ENCODE data around the gene CRHBP. TPM values are rescaled to one million over a fixed set of nuclear protein-coding genes. Genes with fewer than 3 reads are reported as not detected.

CRHBP gene
- total and polyA plus RNA-seq, 2 experiments from 2014 or later: not detected

DNA sequence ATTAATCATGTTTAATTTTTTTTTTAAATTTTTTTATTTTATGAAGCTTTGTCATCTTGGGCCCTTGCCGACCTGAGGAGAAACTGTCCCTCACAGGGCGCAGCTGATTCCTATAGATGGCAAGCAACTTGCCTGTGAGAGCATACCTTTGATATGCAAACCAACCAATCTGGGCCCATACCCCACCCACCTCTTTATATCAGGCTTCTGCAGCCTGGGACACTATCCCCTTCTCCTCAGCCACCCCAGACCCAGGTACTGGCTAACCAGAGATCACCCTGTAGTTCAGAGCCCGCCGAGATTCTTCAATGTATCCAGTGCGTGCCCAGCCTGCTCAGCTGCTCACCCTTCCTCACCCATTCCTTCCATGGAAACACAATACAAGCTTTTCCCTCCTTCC is 58.7 kb downstream of the CRHBP start (continued):
- TF ChIP-seq, protein P1, sequence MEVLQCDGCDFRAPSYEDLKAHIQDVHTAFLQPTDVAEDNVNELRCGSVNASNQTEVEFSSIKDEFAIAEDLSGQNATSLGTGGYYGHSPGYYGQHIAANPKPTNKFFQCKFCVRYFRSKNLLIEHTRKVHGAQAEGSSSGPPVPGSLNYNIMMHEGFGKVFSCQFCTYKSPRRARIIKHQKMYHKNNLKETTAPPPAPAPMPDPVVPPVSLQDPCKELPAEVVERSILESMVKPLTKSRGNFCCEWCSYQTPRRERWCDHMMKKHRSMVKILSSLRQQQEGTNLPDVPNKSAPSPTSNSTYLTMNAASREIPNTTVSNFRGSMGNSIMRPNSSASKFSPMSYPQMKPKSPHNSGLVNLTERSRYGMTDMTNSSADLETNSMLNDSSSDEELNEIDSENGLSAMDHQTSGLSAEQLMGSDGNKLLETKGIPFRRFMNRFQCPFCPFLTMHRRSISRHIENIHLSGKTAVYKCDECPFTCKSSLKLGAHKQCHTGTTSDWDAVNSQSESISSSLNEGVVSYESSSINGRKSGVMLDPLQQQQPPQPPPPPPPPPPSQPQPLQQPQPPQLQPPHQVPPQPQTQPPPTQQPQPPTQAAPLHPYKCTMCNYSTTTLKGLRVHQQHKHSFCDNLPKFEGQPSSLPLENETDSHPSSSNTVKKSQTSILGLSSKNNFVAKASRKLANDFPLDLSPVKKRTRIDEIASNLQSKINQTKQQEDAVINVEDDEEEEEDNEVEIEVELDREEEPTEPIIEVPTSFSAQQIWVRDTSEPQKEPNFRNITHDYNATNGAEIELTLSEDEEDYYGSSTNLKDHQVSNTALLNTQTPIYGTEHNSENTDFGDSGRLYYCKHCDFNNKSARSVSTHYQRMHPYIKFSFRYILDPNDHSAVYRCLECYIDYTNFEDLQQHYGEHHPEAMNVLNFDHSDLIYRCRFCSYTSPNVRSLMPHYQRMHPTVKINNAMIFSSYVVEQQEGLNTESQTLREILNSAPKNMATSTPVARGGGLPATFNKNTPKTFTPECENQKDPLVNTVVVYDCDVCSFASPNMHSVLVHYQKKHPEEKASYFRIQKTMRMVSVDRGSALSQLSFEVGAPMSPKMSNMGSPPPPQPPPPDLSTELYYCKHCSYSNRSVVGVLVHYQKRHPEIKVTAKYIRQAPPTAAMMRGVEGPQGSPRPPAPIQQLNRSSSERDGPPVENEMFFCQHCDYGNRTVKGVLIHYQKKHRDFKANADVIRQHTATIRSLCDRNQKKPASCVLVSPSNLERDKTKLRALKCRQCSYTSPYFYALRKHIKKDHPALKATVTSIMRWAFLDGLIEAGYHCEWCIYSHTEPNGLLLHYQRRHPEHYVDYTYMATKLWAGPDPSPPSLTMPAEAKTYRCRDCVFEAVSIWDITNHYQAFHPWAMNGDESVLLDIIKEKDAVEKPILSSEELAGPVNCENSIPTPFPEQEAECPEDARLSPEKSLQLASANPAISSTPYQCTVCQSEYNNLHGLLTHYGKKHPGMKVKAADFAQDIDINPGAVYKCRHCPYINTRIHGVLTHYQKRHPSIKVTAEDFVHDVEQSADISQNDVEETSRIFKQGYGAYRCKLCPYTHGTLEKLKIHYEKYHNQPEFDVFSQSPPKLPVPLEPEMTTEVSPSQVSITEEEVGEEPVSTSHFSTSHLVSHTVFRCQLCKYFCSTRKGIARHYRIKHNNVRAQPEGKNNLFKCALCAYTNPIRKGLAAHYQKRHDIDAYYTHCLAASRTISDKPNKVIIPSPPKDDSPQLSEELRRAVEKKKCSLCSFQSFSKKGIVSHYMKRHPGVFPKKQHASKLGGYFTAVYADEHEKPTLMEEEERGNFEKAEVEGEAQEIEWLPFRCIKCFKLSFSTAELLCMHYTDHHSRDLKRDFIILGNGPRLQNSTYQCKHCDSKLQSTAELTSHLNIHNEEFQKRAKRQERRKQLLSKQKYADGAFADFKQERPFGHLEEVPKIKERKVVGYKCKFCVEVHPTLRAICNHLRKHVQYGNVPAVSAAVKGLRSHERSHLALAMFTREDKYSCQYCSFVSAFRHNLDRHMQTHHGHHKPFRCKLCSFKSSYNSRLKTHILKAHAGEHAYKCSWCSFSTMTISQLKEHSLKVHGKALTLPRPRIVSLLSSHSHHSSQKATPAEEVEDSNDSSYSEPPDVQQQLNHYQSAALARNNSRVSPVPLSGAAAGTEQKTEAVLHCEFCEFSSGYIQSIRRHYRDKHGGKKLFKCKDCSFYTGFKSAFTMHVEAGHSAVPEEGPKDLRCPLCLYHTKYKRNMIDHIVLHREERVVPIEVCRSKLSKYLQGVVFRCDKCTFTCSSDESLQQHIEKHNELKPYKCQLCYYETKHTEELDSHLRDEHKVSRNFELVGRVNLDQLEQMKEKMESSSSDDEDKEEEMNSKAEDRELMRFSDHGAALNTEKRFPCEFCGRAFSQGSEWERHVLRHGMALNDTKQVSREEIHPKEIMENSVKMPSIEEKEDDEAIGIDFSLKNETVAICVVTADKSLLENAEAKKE (CRISPR knock-in tag; IDR thresholded peaks at IDR 0.05): no peak
- no peak for TF ChIP-seq ZNF331 (CRISPR knock-in tag; IDR thresholded peaks at IDR 0.05; ENCODE audit: low read depth)
- no peak for TF ChIP-seq EZH2 (IDR thresholded peaks at IDR 0.05; ENCODE audit: low read depth, unreplicated experiment)
- TF ChIP-seq EZH2phosphoT487 (IDR thresholded peaks at IDR 0.05; ENCODE audit: unreplicated experiment): no peak

DNA sequence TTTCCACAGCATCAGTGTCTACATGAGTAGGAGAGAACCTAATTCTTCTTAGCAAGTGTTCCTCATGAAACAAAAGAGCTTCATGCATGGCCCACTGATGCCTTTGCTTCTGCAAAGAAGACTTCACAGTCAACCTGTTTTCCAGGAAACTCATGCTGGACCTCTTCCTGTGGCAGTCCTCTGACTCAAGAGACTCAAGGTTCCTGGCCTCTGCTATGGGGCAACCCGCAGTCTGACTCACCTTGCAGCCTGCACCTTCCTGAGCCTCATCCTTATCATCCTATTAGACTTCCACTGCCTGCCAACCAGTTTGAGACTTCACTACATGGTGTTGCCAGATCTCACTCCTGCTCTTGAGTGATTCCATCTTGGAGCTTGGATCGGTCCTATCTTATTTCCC is 59.8 kb downstream of the CRHBP start:
- Histone ChIP-seq H3K4me1 (ENCODE audit: insufficient read depth) (no peaks in the 10 kb centered on the region), H3F3A (replicated peaks; ENCODE audit: low read depth) (no peaks in the 10 kb centered on the region), H3K4me3 (no peak overlapping the region), H4K20me1 (replicated peaks; ENCODE audit: insufficient read depth) (no peaks in the 10 kb centered on the region), H3K4me2 (no peak overlapping the region), H3K9me2 (ENCODE audit: insufficient read depth) (no peaks in the 10 kb centered on the region), H3K79me2 (replicated peaks; ENCODE audit: insufficient read depth) (no peaks in the 10 kb centered on the region), H3K36me3 (ENCODE audit: insufficient read depth) (no peaks in the 10 kb centered on the region), H2AFZ (0 out of 2 replicates have a peak overlapping the region, but pooled peaks have one; percentile 19), H3K27ac (ENCODE audit: low read depth) (no peak overlapping the region), H3K27me3 (ENCODE audit: insufficient read depth) (no peaks in the 10 kb centered on the region)
- no peak for DNase-seq (ENCODE audit: low spot score)
- H3K27me3 Mint-ChIP-seq (ENCODE audit: insufficient read depth, low read depth, poor library complexity): peaks cover 3% of the 10 kb centered on the region
- no peak for ATAC-seq
- no peaks in the 10 kb centered on the region for H3K36me3 Mint-ChIP-seq (ENCODE audit: low read depth)
- H3K9me3 Mint-ChIP-seq: no peaks in the 10 kb centered on the region
- H3K27ac Mint-ChIP-seq: no peak overlapping the region
- H3K4me3 Mint-ChIP-seq: no peak overlapping the region
- peaks cover 4% of the 10 kb centered on the region for H3K4me1 Mint-ChIP-seq
- TF ChIP-seq STAT1 (IDR thresholded peaks at IDR 0.05; ENCODE audit: unreplicated experiment) (no peak), ZNF114 (CRISPR knock-in tag; IDR thresholded peaks at IDR 0.05) (no peak), JUNB (IDR thresholded peaks at IDR 0.05; ENCODE audit: unreplicated experiment) (no peak), EZH2phosphoT487 (IDR thresholded peaks at IDR 0.05; ENCODE audit: unreplicated experiment) (no peak), NANOG (IDR thresholded peaks at IDR 0.05; ENCODE audit: borderline replicate concordance) (no peak), POLR2AphosphoS5 (IDR thresholded peaks at IDR 0.05; ENCODE audit: low read depth) (no peak)
- TF ChIP-seq, protein P2, sequence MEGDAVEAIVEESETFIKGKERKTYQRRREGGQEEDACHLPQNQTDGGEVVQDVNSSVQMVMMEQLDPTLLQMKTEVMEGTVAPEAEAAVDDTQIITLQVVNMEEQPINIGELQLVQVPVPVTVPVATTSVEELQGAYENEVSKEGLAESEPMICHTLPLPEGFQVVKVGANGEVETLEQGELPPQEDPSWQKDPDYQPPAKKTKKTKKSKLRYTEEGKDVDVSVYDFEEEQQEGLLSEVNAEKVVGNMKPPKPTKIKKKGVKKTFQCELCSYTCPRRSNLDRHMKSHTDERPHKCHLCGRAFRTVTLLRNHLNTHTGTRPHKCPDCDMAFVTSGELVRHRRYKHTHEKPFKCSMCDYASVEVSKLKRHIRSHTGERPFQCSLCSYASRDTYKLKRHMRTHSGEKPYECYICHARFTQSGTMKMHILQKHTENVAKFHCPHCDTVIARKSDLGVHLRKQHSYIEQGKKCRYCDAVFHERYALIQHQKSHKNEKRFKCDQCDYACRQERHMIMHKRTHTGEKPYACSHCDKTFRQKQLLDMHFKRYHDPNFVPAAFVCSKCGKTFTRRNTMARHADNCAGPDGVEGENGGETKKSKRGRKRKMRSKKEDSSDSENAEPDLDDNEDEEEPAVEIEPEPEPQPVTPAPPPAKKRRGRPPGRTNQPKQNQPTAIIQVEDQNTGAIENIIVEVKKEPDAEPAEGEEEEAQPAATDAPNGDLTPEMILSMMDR (conservative IDR thresholded peaks at IDR 0.05; ENCODE audit: low read depth in 2 of 2): no peak
